Urothelium cell line (cell line): ENCODE data around the gene TSSK3.
A peak's percentile ranks its signal among the peaks of the same experiment; 100 is the strongest.
"Not testable (repeated sequence)": the region's sequence is repeated elsewhere in the genome, so short reads cannot be mapped to it uniquely, and the experiment has no call there.

Source experiments
- DNase-seq: peaks from one replicate; pipeline ENCODE4 v3.0.0; 2011; ENCODE audit warnings: low spot score, mixed read lengths
- FAIRE-seq: peaks from 2 replicates; lab custom pipeline; 2011; peaks lifted over from hg19 to GRCh38; lab: Jason Lieb, UNC

The TSSK3 gene

DNA sequence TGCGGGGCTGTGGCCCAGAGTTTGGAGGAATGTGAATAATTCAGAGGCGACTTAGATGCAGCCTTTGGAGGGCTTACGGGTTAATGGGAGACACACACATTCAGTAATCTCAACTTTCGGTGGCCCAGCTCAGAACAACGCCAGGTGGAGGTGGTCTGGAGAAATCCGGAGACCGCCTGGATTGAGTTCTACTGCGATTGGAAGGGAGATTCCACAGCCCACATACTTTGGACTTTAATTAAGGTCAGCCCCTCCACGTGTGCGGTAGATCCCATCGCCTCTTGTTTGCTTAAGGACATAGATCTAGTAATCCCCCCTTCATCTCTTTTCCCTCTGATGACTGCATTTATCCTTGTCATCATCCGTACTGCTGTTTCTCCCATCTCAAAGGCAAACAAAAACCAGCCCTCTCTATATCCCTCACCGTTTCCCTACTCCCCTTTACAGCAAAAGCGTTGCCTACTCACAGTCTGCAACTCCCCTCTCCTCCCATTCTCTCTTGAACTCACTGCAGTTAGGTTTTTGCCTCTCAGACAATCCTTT, 32.6 kb downstream of the TSSK3 start:
- DNase-seq, result no peak

DNA sequence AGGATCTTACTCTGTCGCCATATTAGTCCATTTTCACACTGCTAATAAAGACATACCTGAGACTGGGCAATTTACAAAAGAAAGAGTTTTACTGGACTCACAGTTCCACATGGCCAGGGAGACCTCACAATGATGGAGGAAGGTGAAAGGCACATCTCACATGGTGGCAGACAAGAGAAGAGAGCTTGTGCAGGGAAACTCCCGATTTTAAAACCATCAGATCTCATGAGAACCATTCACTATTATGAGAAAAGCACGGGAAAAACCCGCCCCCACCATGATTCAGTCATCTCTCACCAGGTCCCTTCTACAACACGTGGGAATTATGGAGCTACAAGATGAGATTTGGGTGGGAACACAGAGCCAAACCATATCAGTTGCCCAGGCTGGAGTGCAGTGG, 34.2 kb downstream of the TSSK3 start:
- not testable (repeated sequence) for DNase-seq, FAIRE-seq

More for the DNA sequence above, 32.6 kb downstream of the TSSK3 start:
- no peak for FAIRE-seq

DNA sequence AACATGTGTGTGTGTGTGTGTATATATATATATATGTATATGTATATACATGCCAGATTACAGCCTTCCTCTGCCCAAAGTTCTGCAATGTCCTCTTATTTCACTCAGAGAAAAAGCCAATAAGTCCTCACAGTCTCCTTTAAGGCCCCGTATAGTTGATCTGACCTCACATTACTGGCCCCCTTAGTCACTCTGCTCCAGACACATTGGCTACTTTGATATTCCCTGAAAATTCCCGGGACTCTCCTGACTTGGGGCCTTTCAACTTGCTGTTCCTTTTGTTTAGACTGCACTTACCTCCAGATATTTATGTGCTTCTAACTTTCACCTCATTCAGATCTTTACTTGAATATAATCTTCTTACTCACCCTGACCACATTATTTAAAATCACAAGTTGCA, 36.1 kb downstream of the TSSK3 start:
- DNase-seq (no peak), FAIRE-seq (no peak)

DNA sequence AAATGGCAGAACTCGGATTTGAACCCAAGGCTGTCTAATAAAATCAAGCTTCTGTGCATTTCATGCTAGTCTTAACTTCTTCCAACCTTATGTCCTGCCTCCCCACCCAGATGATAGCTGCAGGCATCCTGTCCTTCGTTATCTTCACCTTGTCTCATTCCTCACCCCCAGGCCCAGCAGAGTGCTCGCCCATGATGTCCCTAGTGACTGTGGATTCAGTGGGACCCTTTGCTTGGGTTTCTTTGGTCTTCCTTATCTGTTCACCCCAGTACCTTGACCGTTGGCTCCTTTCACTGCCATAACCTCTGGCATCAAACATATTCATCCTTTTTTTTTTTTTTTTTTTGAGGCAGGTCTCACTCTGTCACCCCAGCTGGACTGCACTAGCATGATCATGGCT, 37.5 kb downstream of the TSSK3 start:
- FAIRE-seq (no peak), DNase-seq (no peak)

DNA sequence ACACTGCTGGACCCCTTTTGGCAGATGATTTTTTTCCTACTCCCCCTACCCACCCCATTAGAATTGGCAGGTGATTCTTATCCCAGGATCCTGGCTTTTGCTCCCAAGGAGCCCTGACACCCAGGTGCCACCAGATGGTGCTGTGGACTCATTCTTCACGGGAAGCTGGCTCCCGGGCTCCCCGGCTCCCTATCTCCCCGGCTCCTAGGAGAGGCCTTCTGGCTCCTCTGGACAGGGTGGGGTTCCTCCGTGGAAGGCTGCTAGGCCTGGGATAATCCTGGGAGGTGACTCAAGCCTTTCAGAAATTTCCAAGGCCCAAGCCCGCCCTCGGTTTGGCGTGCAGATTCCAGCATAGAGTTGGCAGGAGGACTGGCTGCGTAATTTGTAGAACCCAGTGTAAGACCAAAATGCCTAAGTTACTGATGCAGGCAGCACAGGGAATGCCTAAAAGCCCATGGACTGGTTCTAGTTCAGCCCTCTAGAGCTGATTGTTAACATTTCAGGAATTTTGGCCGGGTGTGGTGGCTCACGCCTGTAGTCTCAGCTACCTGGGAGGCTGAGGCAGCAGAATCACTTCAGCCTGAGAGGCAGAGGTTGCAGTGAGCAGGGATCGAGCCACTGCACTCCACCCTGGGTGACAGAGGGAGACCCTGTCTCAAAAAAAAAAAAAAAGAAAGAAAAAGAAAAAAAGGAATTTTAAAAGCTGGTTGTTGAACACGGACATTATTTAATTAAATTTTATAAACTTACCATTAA, 38.7 kb downstream of the TSSK3 start:
- peak; percentile 88 for DNase-seq
- no peak for FAIRE-seq

DNA sequence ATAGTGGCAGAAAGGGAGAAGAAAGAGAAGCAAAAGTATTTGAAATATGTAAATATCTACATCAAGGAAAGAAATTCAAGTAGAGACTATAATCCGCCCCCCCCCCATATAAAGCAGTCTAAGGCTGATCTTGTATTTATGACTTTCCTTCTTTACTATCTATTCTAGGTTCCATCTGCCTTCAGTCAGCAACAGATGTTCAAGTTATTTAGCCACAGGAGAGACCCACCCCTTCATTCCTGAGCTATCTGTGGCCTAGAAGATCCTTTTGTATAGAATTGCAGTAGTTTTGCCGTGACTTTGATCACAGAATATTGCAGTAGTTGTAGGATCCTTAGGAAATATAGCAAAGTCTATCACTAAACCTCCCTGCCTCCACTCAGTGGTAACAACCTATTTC, 42.6 kb downstream of the TSSK3 start:
- FAIRE-seq, result no peak
- no peak for DNase-seq

DNA sequence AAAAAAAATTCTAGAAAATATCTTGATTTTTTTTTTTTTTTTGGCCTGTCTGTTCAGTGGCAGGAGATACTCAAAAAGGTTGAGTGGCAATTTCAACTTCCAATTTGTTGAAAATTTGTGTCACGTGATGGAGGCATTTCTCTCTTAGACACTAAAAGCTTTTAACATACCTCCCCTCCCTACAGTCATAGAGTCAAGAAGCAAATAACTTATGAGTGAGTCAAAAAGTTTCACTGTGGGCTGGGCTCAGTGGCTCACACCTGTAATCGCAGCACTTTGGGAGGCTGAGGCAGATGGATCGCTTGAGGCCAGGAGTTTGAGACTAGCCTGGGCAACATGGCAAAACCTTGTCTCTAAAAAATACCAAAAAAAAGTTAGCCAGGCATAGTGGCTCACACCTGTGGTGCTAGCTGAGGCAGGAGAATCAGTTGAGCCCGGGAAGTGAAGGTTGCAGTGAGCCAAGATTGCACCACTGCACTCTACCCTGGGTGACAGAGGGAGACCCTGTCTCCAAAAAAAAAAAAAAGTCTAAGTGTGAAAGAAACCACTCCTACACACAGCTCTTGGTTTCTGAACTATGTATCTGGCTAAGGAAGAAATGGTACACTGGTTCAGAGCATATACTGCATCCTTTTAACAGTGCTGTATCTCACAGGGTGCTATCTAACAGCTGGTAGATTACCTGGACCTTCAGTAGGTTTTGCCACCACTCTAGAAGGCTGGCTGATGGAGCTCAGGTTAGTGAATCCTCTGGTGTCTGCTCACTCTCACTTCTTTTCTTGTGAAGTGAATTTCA, 43.5 kb downstream of the TSSK3 start:
- no peak for FAIRE-seq

DNA sequence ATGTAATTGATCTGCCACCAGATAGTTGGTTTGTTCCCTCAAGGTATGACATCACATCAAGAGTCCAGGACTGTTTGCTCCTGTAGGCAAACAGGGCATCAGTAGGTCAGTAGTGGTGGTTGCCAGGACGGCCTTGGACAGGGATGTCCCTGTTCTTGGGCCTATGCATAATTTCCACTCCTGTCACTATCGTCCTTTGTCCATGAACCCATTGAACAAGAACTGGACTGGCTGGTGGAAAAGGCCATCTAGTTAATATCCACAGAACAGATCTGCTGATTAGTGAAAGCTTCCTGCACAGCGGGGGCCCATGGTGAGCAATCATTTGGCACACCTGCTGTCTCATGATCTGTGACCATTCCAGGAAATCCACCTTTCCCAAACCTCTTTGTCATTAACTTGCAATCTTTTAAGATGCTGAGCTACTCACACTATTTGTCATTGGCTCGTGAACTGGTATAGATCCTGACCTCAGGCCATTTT, 44.3 kb downstream of the TSSK3 start:
- FAIRE-seq, result no peak
- no peak for DNase-seq

More for the DNA sequence above, 43.5 kb downstream of the TSSK3 start:
- no peak for DNase-seq

DNA sequence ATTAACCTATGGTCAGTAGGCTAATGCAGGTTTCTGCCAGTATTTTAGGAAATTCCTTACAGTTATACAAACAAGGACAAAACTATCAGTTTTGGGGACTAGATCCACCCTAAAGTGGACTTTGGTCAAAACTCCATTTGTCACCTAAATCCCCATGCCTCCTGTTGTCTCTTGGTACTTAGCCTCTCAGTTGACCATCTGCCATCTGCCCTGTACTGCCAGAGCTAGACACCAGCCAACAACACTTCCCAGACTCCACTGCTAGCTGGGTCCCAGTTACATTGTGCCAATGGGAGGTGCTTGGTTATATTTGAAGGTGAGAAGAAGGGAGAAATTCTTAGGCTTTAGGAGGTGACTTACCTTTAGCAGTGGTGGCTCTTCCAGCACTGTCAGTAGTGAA, 48.9 kb downstream of the TSSK3 start:
- FAIRE-seq (no peak), DNase-seq (no peak)

DNA sequence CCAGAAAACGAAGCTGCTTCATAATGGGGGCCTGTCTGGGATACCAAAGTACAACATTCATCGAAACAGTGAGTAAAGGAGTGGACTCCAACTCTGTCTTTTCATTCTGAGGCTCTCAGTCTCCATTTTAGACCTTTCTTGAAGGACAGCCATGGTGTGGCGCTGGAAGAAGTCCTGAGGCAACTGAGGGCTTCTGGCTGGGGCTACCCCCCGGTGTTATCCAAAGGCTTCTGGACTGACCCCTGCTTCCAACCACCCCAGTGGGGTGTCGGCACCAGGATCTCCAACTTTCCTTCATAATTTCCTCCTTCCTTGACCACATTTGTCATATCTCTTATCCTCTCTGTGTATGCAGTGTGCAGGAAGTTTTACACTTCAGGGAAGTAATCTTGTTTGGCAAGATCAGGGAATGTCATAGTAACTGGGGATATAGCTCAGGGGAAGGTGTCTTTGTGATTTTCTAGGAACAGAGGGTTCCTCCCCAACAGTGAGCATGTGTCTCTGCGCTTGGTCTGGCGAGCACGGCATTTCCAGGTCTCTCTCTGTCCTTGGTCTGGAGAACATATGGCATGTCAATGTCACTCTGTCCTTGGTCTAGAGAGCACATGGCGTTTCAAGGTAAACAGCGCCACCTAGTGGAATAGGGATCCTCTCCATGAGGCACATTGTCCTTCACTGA, 51.3 kb downstream of the TSSK3 start:
- DNase-seq (peak; percentile 53), FAIRE-seq (peak; percentile 5)
